GM12891 (cell line): Measurements from ENCODE around the gene FAM83E.

Experiments used
- PAX5 ChIP-seq: IDR thresholded peaks from 2 replicates; pipeline ENCODE4 v1.6.1; 2011; ENCODE audit warnings: low read length, moderate library complexity, mild to moderate bottlenecking; ENCODE audit not compliant: insufficient read depth, severe bottlenecking
- POLR2A ChIP-seq: IDR thresholded peaks from 2 replicates; pipeline ENCODE4 v1.6.1; 2011; ENCODE audit warnings: low read depth, low read length, control low read depth
- POLR2AphosphoS5 ChIP-seq: IDR thresholded peaks from 2 replicates; pipeline ENCODE4 v1.6.1; 2011; ENCODE audit warnings: low read depth, low read length, control low read depth
- POU2F2 ChIP-seq: IDR thresholded peaks from 2 replicates; pipeline ENCODE4 v1.6.1; 2011; ENCODE audit warnings: low read depth, mild to moderate bottlenecking, control low read depth, low read length, moderate library complexity
- TAF1 ChIP-seq: IDR thresholded peaks from 2 replicates; pipeline ENCODE4 v1.6.1; 2011; ENCODE audit warnings: low read depth, low read length, control low read depth

DNA sequence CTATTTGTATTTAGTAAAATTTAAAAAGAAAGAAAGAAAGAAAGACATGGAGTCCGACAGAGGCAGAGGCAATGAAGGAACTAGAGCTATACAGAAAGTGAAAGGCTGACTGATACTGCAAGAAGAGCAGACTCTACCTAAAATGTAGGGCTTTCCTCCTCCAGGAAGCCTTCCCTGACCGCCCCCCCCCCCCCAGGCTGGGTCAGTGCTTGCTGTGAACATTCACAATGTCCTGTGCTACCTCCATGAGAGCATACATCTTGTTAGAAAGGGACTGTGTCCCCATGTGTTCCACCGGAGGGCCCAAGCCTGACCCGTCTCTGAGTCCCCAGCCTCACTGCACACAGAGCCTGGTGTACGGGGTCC lies 36.8 kb upstream of the FAM83E start:
- no peak for TF ChIP-seq POLR2A
- no peak for TF ChIP-seq POLR2AphosphoS5
- no peak for TF ChIP-seq POU2F2
- no peak for TF ChIP-seq PAX5
- TF ChIP-seq TAF1, result no peak
